Activated CD4-positive, alpha-beta T cell treated with anti-CD3 and anti-CD28 coated beads for 48 hours (primary cell): ENCODE measurements around the gene JAKMIP1.

Experiments
- DNase-seq: peaks from one replicate; pipeline ENCODE4 v3.0.0-alpha.2; 2020

JAKMIP1 gene

GRCh38 chr4:6086846-6087245, 113.5 kb downstream of the JAKMIP1 start:
- no peak for DNase-seq

- no peak for DNase-seq
Measured at GRCh38 chr4:6085691-6086628, 114.4 kb downstream of the JAKMIP1 start.

DNA sequence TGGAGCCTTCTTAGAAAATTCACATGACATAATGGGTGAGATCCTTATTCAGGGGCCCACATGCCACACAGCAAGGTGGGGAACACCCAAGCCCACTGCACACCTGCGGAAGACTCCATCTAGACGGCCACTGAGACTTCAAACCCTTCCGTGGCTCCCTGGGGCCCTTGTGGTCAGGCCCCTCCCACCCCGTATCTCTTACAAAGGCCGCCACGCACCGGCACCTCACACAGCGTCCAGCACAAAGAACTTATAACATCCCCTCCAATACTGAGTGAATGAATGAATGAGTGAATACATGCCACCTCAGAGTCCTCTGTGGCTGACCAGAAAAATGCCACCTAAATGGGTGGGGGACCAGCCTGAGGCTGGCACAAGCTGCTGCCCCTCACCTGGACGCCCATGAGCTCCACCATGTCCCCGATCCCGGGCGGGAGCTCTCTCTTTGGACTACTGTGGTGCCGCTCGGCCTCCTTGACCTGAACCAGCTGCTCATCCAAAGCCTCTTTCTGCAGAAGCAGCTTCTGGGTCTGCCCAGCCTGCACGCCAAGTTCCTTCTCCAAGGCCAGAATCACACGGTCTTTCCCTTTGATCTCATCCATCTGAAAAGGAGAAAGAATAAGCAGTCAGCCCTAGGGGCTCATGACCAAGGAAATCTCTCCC, 115.2 kb downstream of the JAKMIP1 start:
- DNase-seq = no peak

DNA sequence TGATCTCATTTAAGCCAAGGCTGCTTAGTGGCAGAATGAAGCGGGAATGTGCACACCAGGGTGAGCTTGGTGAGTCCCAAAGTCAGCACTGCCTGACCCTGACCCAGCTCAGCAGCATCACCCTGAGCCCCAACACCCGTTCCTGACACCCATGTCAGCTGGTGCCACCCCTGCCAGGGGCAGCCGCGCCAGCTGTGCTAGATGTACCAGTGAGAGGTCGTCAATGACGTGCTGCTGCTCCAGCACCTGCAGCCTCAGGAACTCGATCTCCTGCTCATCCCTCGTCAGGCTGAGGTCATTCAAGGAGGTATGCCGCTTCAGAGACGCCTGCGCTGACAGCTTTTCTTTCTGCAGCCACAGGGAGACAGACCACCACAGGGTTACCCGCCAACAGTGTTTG, 120.4 kb downstream of the JAKMIP1 start:
- DNase-seq = no peak

GRCh38 chr4:6078560-6078959, 121.8 kb downstream of the JAKMIP1 start:
- DNase-seq = no peak

- DNase-seq = peak; percentile 13
Measured at GRCh38 chr4:6076391-6076790, 124.0 kb downstream of the JAKMIP1 start.

DNA sequence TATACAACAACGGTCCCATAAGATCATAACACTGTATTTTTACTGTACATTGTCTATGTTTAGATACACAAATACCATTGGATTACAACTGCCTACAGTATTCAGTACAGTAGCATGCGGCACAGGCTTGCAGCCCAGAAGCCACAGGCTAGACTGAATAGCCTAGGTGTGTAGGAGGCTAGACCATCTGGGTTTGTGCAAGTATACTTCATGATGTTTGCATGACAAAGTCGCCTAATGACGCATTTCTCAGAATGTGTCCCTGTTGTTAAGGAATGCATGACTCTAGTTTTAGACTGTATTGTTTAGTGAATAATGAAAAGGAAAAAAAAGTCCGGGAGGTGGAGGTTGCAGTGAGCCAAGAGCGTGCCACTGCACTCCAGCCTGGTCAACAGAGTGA, 125.6 kb downstream of the JAKMIP1 start:
- no peak for DNase-seq

GRCh38 chr4:6071959-6072720, 128.2 kb downstream of the JAKMIP1 start:
- no peak for DNase-seq

- no peak for DNase-seq
Measured at GRCh38 chr4:6071191-6071958, 129.0 kb downstream of the JAKMIP1 start.

GRCh38 chr4:6069845-6070709, 130.3 kb downstream of the JAKMIP1 start:
- DNase-seq = no peak

DNA sequence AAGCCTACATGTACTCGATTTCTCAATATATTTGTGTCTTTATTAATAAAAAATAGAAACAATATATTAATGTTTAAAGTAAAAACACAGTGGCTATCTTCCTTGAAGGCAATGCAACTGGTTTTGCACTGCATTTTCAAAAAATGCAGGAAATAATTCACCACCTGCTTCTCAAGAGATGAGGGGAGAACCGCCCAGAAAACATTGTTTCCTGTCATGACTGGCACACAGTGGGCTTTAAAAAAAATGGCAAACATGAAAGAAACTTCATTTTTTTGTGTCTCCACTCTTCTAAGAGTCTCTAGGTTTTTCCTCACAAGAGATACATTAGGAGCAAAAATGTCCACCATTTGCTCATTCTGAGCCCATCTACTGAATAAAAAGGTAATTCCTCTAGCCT, 131.4 kb downstream of the JAKMIP1 start:
- no peak for DNase-seq

- no peak for DNase-seq
Measured at GRCh38 chr4:6065934-6066590, 134.3 kb downstream of the JAKMIP1 start.

DNA sequence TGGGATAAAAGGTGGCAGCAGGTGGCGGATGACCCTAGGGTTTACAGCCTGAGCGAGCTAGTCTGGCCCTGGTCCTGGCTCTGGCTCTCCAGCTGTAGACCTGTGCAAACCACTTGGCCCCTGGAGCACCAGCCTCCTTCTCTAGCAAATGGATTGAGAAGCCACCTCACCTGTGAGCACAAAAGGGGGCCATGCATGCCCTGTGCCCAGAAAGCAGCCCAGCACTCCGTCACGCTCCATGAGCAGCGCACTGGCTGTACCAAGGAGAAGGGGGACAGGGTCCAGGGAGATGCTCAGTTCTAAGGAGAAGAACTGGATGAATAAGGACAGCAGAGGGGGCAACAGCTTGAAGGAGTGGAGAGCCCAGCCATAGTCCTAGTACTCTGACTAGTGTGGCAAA, 135.2 kb downstream of the JAKMIP1 start:
- no peak for DNase-seq

- no peak for DNase-seq
Measured at GRCh38 chr4:6064383-6064782, 136.0 kb downstream of the JAKMIP1 start.

- DNase-seq = no peak
Measured at GRCh38 chr4:6063684-6064083, 136.7 kb downstream of the JAKMIP1 start.

- no peak for DNase-seq
Measured at GRCh38 chr4:6062133-6062532, 138.2 kb downstream of the JAKMIP1 start.

- DNase-seq = no peak
Measured at GRCh38 chr4:6059375-6059805, 141.0 kb downstream of the JAKMIP1 start.

GRCh38 chr4:6058531-6059374, 141.6 kb downstream of the JAKMIP1 start:
- no peak for DNase-seq

GRCh38 chr4:6056976-6057766, 143.2 kb downstream of the JAKMIP1 start:
- DNase-seq = no peak
